HG03521 (cell line): ENCODE measurements around the gene TUBB8.
"Not testable (repeated sequence)": the region's sequence is repeated elsewhere in the genome, so short reads cannot be mapped to it uniquely, and the experiment has no call there.

Experiments
- ATAC-seq: cut with Tn5 transposase; IDR thresholded peaks from one replicate; pipeline ENCODE4 v1.9.1; 2021; ENCODE audit warnings: mild to moderate bottlenecking, moderate library complexity; ENCODE audit not compliant: unreplicated experiment

TUBB8 gene

GRCh38 chr10:49926-50325 is 830 bp upstream of the TUBB8 start:
- ATAC-seq: not testable (repeated sequence)

- ATAC-seq: not testable (repeated sequence)
Measured at GRCh38 chr10:47864-48263, 1.2 kb downstream of the TUBB8 start.

GRCh38 chr10:13315-13635 is 35.8 kb downstream of the TUBB8 start:
- ATAC-seq: not testable (repeated sequence)

- ATAC-seq: not testable (repeated sequence)
Measured at GRCh38 chr10:12444-13314, 36.4 kb downstream of the TUBB8 start.

- not testable (repeated sequence) for ATAC-seq
Measured at GRCh38 chr10:11260-11659, 37.8 kb downstream of the TUBB8 start.

GRCh38 chr10:10261-10971 is 38.7 kb downstream of the TUBB8 start:
- ATAC-seq: not testable (repeated sequence)
